Measurements from ENCODE around the gene FBXL12.
"Not testable (repeated sequence)": the region's sequence is repeated elsewhere in the genome, so short reads cannot be mapped to it uniquely, and the experiment has no call there.

The FBXL12 gene

DNA sequence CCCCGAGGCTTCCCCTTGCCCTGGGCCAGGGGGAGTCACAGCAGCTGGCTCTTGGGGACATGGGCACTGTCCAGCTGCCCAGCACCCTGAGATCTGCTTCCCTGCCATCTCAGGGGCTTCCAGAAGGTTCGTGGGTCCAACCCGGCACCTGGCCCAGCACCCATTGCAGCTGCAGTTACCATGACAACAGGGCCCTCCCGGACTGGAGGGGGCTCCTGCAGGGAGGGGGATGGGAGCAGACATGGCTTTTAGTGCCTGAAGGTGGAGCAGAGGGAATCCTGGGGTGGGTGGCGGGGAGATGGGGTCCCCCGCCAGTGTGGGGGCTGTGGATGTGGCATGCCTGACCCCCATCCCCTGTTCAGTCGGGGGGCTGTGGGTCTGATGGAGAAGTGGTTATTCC, 30.9 kb upstream of the FBXL12 start:
- H3K4me3 ChIP-seq (ENCODE audit: low read length) = no peak overlapping the region
- DNase-seq (ENCODE audit: low read depth) = no peak
- TF ChIP-seq, protein P1, sequence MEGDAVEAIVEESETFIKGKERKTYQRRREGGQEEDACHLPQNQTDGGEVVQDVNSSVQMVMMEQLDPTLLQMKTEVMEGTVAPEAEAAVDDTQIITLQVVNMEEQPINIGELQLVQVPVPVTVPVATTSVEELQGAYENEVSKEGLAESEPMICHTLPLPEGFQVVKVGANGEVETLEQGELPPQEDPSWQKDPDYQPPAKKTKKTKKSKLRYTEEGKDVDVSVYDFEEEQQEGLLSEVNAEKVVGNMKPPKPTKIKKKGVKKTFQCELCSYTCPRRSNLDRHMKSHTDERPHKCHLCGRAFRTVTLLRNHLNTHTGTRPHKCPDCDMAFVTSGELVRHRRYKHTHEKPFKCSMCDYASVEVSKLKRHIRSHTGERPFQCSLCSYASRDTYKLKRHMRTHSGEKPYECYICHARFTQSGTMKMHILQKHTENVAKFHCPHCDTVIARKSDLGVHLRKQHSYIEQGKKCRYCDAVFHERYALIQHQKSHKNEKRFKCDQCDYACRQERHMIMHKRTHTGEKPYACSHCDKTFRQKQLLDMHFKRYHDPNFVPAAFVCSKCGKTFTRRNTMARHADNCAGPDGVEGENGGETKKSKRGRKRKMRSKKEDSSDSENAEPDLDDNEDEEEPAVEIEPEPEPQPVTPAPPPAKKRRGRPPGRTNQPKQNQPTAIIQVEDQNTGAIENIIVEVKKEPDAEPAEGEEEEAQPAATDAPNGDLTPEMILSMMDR (conservative IDR thresholded peaks at IDR 0.05; ENCODE audit: low read depth, low read length) = no peak

DNA sequence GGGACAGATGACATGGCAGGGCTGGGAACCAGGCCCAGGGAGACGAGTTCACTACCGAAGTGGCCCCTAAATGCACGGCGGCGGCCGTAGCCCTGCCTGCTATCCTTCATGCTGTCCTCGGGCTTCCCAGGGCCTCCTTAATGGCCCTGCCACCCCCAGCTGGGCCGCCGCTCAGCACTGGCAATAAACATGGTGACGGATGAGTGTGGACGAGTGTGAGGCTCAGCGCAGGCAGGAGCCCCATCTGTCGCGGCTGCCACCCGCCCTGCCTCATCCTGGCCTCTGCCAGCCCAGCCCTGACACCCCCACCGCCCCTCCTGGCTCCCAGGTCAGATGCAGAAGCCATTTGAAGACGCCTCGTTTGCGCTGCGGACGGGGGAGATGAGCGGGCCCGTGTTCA, 29.9 kb upstream of the FBXL12 start:
- H3K4me3 ChIP-seq (ENCODE audit: low read length) = no peak overlapping the region
- TF ChIP-seq, protein P1 (conservative IDR thresholded peaks at IDR 0.05; ENCODE audit: low read depth, low read length) = no peak
- DNase-seq (ENCODE audit: low read depth) = no peak

DNA sequence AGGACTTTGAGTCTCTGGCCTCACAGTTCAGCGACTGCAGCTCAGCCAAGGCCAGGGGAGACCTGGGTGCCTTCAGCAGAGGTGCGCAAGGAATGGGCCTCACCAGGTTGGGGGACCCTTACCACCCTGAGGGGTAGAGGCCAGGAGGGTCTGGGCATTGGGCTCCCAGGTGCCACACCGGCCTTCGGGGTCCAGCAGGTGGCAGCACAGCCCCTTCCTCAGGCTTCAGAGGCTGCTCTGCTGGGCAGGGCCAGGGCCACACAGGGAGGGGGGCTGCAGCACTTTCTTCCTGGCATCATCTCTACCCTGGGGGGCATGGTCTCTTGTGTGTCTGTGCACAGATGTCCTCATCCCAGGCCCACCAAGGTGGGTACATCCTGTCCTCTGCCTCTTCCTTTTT, 29.2 kb upstream of the FBXL12 start:
- no peak for DNase-seq (ENCODE audit: low read depth)
- TF ChIP-seq, protein P1 (conservative IDR thresholded peaks at IDR 0.05; ENCODE audit: low read depth, low read length) = peak; percentile 63
- no peak overlapping the region for H3K4me3 ChIP-seq (ENCODE audit: low read length)

DNA sequence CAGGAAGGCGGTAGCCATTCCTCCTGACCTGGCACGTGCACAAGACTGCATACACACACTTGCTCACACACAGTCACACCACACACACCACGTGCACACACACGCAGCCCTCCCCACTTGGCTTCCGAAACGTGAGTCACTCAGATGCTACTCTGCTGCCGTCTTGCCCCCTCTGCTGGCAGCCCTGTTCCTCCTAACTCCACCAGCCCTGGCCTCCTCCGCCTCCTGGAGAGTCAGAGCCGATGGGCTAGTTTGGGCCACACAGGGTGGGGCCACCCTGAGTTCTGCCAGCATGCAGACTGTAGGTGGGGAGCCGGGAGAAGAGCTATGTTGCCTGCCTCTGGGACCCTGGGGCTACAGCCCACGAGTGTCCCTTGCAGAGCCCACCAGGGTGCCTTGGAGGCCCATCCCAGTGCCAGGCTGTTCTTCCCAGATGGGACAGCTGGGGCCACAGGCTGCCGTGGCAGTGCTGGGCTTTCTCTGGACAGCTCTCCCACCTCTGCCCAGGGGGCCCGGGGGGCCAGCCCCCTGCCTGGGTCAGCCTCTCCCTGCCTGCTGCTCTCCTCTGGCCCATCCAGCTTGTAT, 28.3 kb upstream of the FBXL12 start:
- DNase-seq (ENCODE audit: low read depth) = peak; percentile 59
- TF ChIP-seq, protein P1 (conservative IDR thresholded peaks at IDR 0.05; ENCODE audit: low read depth, low read length) = peak; percentile 74
- H3K4me3 ChIP-seq (ENCODE audit: low read length) = no peak overlapping the region

DNA sequence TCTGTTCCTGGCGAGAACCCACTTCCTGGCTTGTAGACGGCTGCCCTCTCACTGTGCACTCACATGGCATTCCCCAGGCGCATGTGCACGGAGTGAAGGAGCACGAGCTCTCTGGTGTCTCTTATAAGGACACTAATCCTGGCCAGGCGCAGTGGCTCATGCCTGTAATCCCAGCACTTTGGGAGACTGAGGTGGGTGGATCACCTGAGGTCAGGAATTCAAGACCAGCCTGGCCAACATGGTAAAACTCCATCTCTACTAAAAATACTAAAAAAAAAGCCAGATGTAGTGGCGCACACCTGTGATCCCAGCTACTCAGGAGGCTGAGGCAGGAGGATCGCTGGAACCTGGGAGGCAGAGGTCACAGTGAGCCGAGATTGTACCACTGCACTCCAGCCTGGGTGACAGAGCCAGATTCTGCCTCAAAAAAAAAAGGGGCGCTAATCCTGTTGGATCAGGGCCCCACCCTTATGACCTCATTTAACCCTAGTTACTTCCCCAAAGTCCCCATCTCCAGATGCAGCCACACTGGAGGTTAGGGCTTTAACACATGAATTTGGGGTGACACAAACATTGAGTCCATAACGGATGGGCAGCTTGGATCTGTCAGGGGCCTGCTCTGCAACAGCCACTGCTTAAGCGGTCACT, 24.9 kb upstream of the FBXL12 start:
- H3K4me3 ChIP-seq (ENCODE audit: low read length); DNase-seq (ENCODE audit: low read depth): not testable (repeated sequence)

DNA sequence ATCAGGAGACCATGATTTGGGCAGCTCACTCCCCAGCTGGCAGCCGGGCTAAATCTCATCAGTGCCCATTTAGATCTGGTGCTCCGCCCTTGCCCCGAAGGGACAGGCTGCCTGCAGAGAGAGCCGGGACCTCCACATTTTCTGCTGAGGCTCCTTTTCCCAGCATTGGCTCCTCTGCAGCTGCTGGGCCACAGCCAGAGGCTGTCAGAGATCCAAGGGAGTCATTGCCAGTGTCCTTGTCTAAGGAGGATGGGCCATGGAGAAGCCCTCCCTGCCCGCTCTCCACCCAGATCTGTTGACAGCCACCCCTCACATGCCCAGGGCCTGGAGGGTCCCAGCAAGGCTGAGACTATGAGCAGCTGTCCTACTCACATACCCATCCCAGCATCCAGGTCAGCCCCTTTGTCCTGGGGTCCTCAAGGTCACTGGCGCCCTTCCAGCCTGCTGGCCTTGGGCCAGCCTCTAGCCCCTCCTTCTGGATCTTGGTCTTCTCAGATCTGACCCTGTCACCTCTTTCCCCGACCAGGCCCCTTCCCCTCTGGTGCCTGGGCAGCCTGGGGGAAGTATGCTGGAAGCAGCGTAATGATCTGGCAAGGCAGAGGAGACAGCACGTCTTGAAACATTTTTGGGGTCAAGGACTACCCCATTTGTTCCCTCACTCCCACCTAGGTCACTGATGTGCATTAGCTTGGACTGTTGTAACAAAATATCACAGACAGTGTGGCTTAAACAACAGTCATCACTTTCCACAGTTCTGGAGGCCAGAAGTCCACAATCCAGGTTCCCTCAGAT, 24.2 kb upstream of the FBXL12 start:
- TF ChIP-seq, protein P1 (conservative IDR thresholded peaks at IDR 0.05; ENCODE audit: low read depth, low read length) = no peak
- DNase-seq (ENCODE audit: low read depth) = no peak
- no peak overlapping the region for H3K4me3 ChIP-seq (ENCODE audit: low read length)

DNA sequence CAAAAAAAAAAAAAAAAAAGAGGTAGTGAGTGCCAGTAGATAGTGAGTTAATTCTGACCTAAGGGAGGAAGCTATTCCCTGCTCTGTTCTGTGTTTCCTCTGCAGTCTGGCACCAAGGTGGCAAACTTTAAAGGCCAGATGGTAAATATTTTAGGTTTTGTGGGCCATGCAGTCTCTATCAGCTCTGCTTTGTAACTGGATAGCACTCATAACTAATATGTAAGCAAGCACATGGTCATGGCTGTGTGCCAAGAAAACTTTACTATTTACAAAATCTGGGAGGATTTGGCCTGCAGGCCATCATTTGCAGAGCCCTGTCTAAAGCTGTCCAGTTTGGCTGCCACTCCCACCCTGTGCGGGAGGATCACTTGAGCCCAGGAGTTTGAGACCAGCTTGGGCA, 20.5 kb upstream of the FBXL12 start:
- DNase-seq (ENCODE audit: low read depth) = no peak
- H3K4me3 ChIP-seq (ENCODE audit: low read length) = no peak overlapping the region
- TF ChIP-seq, protein P1 (conservative IDR thresholded peaks at IDR 0.05; ENCODE audit: low read depth, low read length) = no peak
